H1 (cell line): ENCODE data around the gene OCRL. TPM values are rescaled to one million over a fixed set of nuclear protein-coding genes. Genes with fewer than 3 reads are reported as not detected.

ENCODE experiments used
- CTCF ChIA-PET: fragments of 300-600 bp; sonication (Branson Sonifier 250); formaldehyde crosslinking; loops from one replicate; lab custom pipeline; 2021; ENCODE audit not compliant: partially characterized antibody; lab: Charles Lee
- POLR2A ChIA-PET: fragments of 300-600 bp; sonication (Branson Sonifier 250); formaldehyde crosslinking; loops from one replicate; lab custom pipeline; 2021; ENCODE audit warnings: inconsistent platforms; ENCODE audit not compliant: partially characterized antibody; lab: Charles Lee
- DNase-seq, 2 experiments: peaks; one replicate each; pipeline versions ENCODE4 v3.0.0 to v3.0.0-alpha.2; 2010 to 2022; ENCODE audit warnings: low spot score in 2 of 2, low read depth in 1 of 2, mixed read lengths in 1 of 2
- FAIRE-seq: peaks from 2 replicates; lab custom pipeline; 2011; peaks lifted over from hg19 to GRCh38; lab: Jason Lieb, UNC
- H2AFZ ChIP-seq: 2 replicates; pipeline ENCODE4 v1.8.1; 2012; ENCODE audit warnings: low read length, inconsistent platforms
- H2AK5ac ChIP-seq: 2 replicates; pipeline ENCODE4 v1.6.1; 2013; ENCODE audit warnings: low read depth, low read length
- H2BK120ac ChIP-seq: replicated peaks from 2 replicates; pipeline ENCODE3; 2013; ENCODE audit warnings: low read depth, low read length, inconsistent platforms
- H2BK12ac ChIP-seq: 2 replicates; pipeline ENCODE4 v1.6.1; 2013; ENCODE audit warnings: low read depth, low read length
- H2BK15ac ChIP-seq: 2 replicates; pipeline ENCODE4 v1.6.1; 2013; ENCODE audit warnings: low read length
- H2BK20ac ChIP-seq: 2 replicates; pipeline ENCODE4 v1.6.1; 2013; ENCODE audit warnings: low read length
- H2BK5ac ChIP-seq: 2 replicates; pipeline ENCODE4 v1.6.1; 2013; ENCODE audit warnings: low read depth, low read length
- H3K14ac ChIP-seq: 2 replicates; pipeline ENCODE4 v1.6.1; 2013; ENCODE audit warnings: inconsistent platforms; ENCODE audit not compliant: insufficient read length
- H3K18ac ChIP-seq: 2 replicates; pipeline ENCODE4 v1.6.1; 2013; ENCODE audit warnings: low read length; ENCODE audit errors: extremely low read depth
- H3K23ac ChIP-seq: 2 replicates; pipeline ENCODE4 v1.6.1; 2013; ENCODE audit warnings: inconsistent platforms; ENCODE audit not compliant: insufficient read length
- H3K23me2 ChIP-seq: 2 replicates; pipeline ENCODE4 v1.6.1; 2013; ENCODE audit warnings: low read depth, low read length
- H3K27ac ChIP-seq: 2 replicates; pipeline ENCODE4 v1.6.1; 2011; ENCODE audit warnings: low read depth, low read length, inconsistent platforms
- H3K27me3 ChIP-seq, 4 experiments: replicated peaks in 1 of 4; 1 replicate in 1 of 4; 2 replicates in 3 of 4; pipeline versions ENCODE4 v1.6.1 to v1.8.1; 2011 to 2013; ENCODE audit warnings: low read length in 3 of 4, mild to moderate bottlenecking in 3 of 4, inconsistent platforms in 2 of 4, mixed read lengths in 2 of 4, moderate library complexity in 1 of 4; ENCODE audit not compliant: control insufficient read depth in 3 of 4, insufficient read depth in 3 of 4; ENCODE audit errors: extremely low read depth in 1 of 4
- H3K36me3 ChIP-seq, 4 experiments: 2 replicates each; pipeline versions ENCODE4 v1.6.1 to v1.8.1; 2011 to 2013; ENCODE audit warnings: mild to moderate bottlenecking in 4 of 4, low read length in 3 of 4, moderate library complexity in 2 of 4, control low read depth in 1 of 4, inconsistent platforms in 1 of 4; ENCODE audit not compliant: insufficient read depth in 4 of 4, control insufficient read depth in 2 of 4
- H3K4ac ChIP-seq: replicated peaks from 2 replicates; pipeline ENCODE3; 2013; ENCODE audit warnings: low read length, low read depth, mixed read lengths, inconsistent platforms; ENCODE audit not compliant: insufficient read length
- H3K4me1 ChIP-seq, 4 experiments: replicated peaks in 1 of 4; 1 replicate in 1 of 4; 2 replicates in 3 of 4; pipeline versions ENCODE4 v1.6.1 to v1.8.1; 2011 to 2013; ENCODE audit warnings: low read length in 3 of 4, inconsistent platforms in 2 of 4, mixed read lengths in 1 of 4; ENCODE audit not compliant: insufficient read depth in 4 of 4, control insufficient read depth in 3 of 4
- H3K4me2 ChIP-seq, 2 experiments: 2 replicates each; pipeline versions ENCODE4 v1.6.1 to v1.8.1; 2011 to 2013; ENCODE audit warnings: low read depth in 2 of 2, low read length in 2 of 2, control low read depth in 1 of 2, inconsistent platforms in 1 of 2, mild to moderate bottlenecking in 1 of 2; ENCODE audit not compliant: insufficient read depth in 1 of 2
- H3K4me3 ChIP-seq, 4 experiments: fragments of 200-600, 300-600 bp in 1 of 4; sonication (generic), shearing (Covaris generic), sonication (Bioruptor Twin) in 1 of 4; 2 replicates each; pipeline versions ENCODE4 v1.5.1 to v1.8.1; 2011 to 2016; ENCODE audit warnings: low read length in 4 of 4, low read depth in 3 of 4, control low read depth in 2 of 4, inconsistent platforms in 2 of 4, mild to moderate bottlenecking in 2 of 4, mixed read lengths in 1 of 4, moderate library complexity in 1 of 4; ENCODE audit not compliant: insufficient read depth in 2 of 4; ENCODE audit errors: extremely low read depth in 1 of 4
- H3K56ac ChIP-seq: replicated peaks from 2 replicates; pipeline ENCODE3; 2013; ENCODE audit warnings: low read depth, mild to moderate bottlenecking, mixed read lengths, low read length, inconsistent platforms; ENCODE audit not compliant: insufficient read length
- H3K79me1 ChIP-seq: 2 replicates; pipeline ENCODE4 v1.6.1; 2013; ENCODE audit warnings: low read depth, low read length, control low read depth
- H3K79me2 ChIP-seq, 2 experiments: 2 replicates each; pipeline versions ENCODE4 v1.6.1 to v1.8.1; 2012 to 2013; ENCODE audit warnings: low read length in 2 of 2, mild to moderate bottlenecking in 2 of 2, inconsistent platforms in 1 of 2; ENCODE audit not compliant: insufficient read depth in 2 of 2, control insufficient read depth in 1 of 2
- H3K9ac ChIP-seq, 4 experiments: replicated peaks in 1 of 4; 1 replicate in 1 of 4; 2 replicates in 3 of 4; pipeline versions ENCODE4 v1.6.1 to v1.8.1; 2011 to 2013; ENCODE audit warnings: low read depth in 3 of 4, low read length in 3 of 4, control low read depth in 2 of 4, mild to moderate bottlenecking in 2 of 4, moderate library complexity in 2 of 4, inconsistent platforms in 1 of 4; ENCODE audit errors: extremely low read depth in 1 of 4
- H3K9me3 ChIP-seq, 2 experiments: 2 replicates each; pipeline versions ENCODE4 v1.6.1 to v1.8.1; 2012 to 2013; ENCODE audit warnings: mild to moderate bottlenecking in 2 of 2, moderate library complexity in 2 of 2, control low read depth in 1 of 2, inconsistent platforms in 1 of 2, low read depth in 1 of 2, low read length in 1 of 2, mixed read lengths in 1 of 2; ENCODE audit not compliant: insufficient read depth in 2 of 2
- H4K20me1 ChIP-seq, 2 experiments: replicated peaks in 1 of 2; 2 replicates each; pipeline versions ENCODE3 to v1.8.1; 2011 to 2013; ENCODE audit warnings: inconsistent platforms in 2 of 2, low read length in 2 of 2, mild to moderate bottlenecking in 1 of 2; ENCODE audit not compliant: insufficient read depth in 2 of 2, control insufficient read depth in 1 of 2
- H4K5ac ChIP-seq: 2 replicates; pipeline ENCODE4 v1.6.1; 2013; ENCODE audit warnings: low read length, low read depth, mixed read lengths, inconsistent platforms; ENCODE audit not compliant: insufficient read length
- H4K8ac ChIP-seq: 2 replicates; pipeline ENCODE4 v1.8.0; 2013; ENCODE audit warnings: mild to moderate bottlenecking, moderate library complexity, low read length, inconsistent platforms; ENCODE audit not compliant: insufficient read depth; ENCODE audit errors: extremely low read depth
- H4K91ac ChIP-seq: replicated peaks from 2 replicates; pipeline ENCODE3; 2013; ENCODE audit warnings: low read length, mixed read lengths, inconsistent platforms; ENCODE audit not compliant: insufficient read length
- BACH1 ChIP-seq: IDR thresholded peaks from 2 replicates; pipeline ENCODE4 v1.6.1; 2012; ENCODE audit warnings: low read length, improper control_type of control experiment
- BRCA1 ChIP-seq: IDR thresholded peaks from 2 replicates; pipeline ENCODE4 v1.6.1; 2012; ENCODE audit warnings: low read depth, low read length, improper control_type of control experiment
- CHD1 ChIP-seq: IDR thresholded peaks from 2 replicates; pipeline ENCODE4 v1.6.1; 2012; ENCODE audit warnings: low read depth, low read length, improper control_type of control experiment
- CHD2 ChIP-seq: IDR thresholded peaks from 2 replicates; pipeline ENCODE4 v1.6.1; 2012; ENCODE audit warnings: low read length, improper control_type of control experiment
- JUND ChIP-seq: IDR thresholded peaks from 2 replicates; pipeline ENCODE4 v1.6.1; 2011; ENCODE audit warnings: mild to moderate bottlenecking, improper control_type of control experiment, low read length
- KDM1A ChIP-seq: fragments of 200-600, 300-600 bp; sonication (generic); IDR thresholded peaks from 2 replicates; pipeline ENCODE4 v1.7.1; 2016; ENCODE audit warnings: mild to moderate bottlenecking, low read length, borderline replicate concordance
- PHF8 ChIP-seq: fragments of 200-600 bp; sonication (generic); conservative IDR thresholded peaks from 2 replicates; pipeline ENCODE4 v1.7.1; 2012; ENCODE audit warnings: low read depth, mild to moderate bottlenecking, inconsistent platforms, low read length, moderate library complexity
- POU5F1 ChIP-seq: IDR thresholded peaks from 2 replicates; pipeline ENCODE4 v1.6.1; 2011; ENCODE audit warnings: low read depth, mild to moderate bottlenecking, low read length, moderate library complexity
- RNF2 ChIP-seq: fragments of 200-900, 300-1000 bp; sonication (generic); IDR thresholded peaks from 2 replicates; pipeline ENCODE4 v1.7.1; 2016; ENCODE audit warnings: borderline replicate concordance, low read depth, mild to moderate bottlenecking, antibody characterized with exemption, low read length; ENCODE audit not compliant: poor library complexity, severe bottlenecking; ENCODE audit errors: missing control alignments
- SIX5 ChIP-seq: IDR thresholded peaks from 2 replicates; pipeline ENCODE4 v1.6.1; 2011; ENCODE audit warnings: mild to moderate bottlenecking, low read depth, low read length
- SRF ChIP-seq: IDR thresholded peaks from 2 replicates; pipeline ENCODE4 v1.6.1; 2011; ENCODE audit warnings: mild to moderate bottlenecking, low read depth, low read length, moderate library complexity
- TAF1 ChIP-seq: IDR thresholded peaks from 2 replicates; pipeline ENCODE4 v1.6.1; 2011; ENCODE audit warnings: mild to moderate bottlenecking, low read depth, low read length
- TAF7 ChIP-seq: optimal IDR thresholded peaks from 2 replicates; pipeline ENCODE3; 2011; ENCODE audit warnings: low read depth, mild to moderate bottlenecking, inconsistent platforms, low read length, moderate library complexity, borderline replicate concordance
- TEAD4 ChIP-seq: IDR thresholded peaks from 2 replicates; pipeline ENCODE4 v1.6.1; 2012; ENCODE audit warnings: low read depth, low read length, inconsistent platforms, mixed read lengths
- YY1 ChIP-seq: IDR thresholded peaks from 2 replicates; pipeline ENCODE4 v1.6.1; 2011; ENCODE audit warnings: low read depth, mild to moderate bottlenecking, low read length
- WGBS, 2 experiments: shearing (Covaris generic) in 1 of 2; methylation state at CpG; one replicate each; pipeline versions ENCODE4 v1.1.6 to v1.1.7; 2013 to 2015; ENCODE audit warnings: low lambda C conversion rate in 2 of 2, mixed read lengths in 2 of 2, inconsistent platforms in 1 of 2, low coverage in 1 of 2, missing lambda C conversion rate in 1 of 2; ENCODE audit not compliant: insufficient replicate concordance in 2 of 2, insufficient coverage in 1 of 2, insufficient read length in 1 of 2; ENCODE audit errors: extremely low coverage in 1 of 2, missing lambda C conversion rate in 1 of 2; 5-methylcytosine and 5-hydroxymethylcytosine counted together
- polyA plus RNA-seq, 7 experiments: library from polyadenylated mRNA; depleted of rRNA in 3 of 7; stranded (reverse) in 5 of 7; unstranded in 2 of 7; fragments of >200 nt in 5 of 7; fragments of 200-250 nt in 2 of 7; gene quantifications; 1 replicate in 5 of 7; 2 replicates in 1 of 7; 4 replicates in 1 of 7; pipeline versions ENCODE4 v1.2.1 to v1.2.3, GENCODE V29; 2011 to 2013; ENCODE audit warnings: missing spikeins in 2 of 7, mixed read lengths in 2 of 7
- total RNA-seq: library from RNA; stranded (reverse); fragmentation: NEBNext Ultra II Directional; extraction: Animal tissue kit (Norgen Biotek cat#: 25700); gene quantifications from 2 replicates; pipeline ENCODE4 v1.2.1, GENCODE V29; 2021

The OCRL gene
- total and polyA plus RNA-seq, 2 of the 8 experiments (the other 6 are each of a cell fraction or from before 2014, with no cell fraction given): 12.7 to 15.1 TPM

DNA sequence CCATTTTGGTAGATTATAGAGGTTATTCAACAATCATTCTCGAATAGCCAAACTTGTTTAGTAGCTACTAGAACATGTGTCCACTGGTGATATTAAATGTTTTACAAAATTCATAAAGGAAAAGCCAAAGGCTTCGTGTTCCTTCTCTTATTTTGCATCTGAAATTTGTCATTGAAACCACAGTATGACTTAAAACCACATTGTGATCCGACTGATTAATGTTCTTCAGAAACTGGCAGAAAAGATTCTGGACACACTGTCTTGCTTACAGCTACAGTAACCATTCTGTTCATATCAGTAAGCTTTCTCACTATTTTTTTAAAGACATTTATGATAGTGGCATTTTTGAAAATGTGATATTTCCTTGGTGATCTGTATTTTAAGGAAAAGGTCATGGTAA is 14.2 kb upstream of the OCRL start:
- Histone ChIP-seq H2AK5ac (no peak overlapping the region), H2BK120ac (no peak overlapping the region), H3K79me2 (peaks cover 3 to 13% of the 10 kb centered on the region in 2 experiments; a peak in 3 of 4 replicates), H2BK20ac (no peak overlapping the region), H4K91ac (no peak overlapping the region), H3K4me3 (no peak overlapping the region), H4K8ac (no peak overlapping the region), H2BK5ac (no peak overlapping the region), H3K27ac (no peak overlapping the region), H3K27me3 (no peaks in the 10 kb centered on the region), H3K79me1 (no peaks in the 10 kb centered on the region), H3K23me2 (no peaks in the 10 kb centered on the region), H2BK12ac (no peak overlapping the region), H2BK15ac (no peak overlapping the region), H3K4ac (no peak overlapping the region), H3K56ac (no peak overlapping the region), H3K23ac (no peak overlapping the region), H4K5ac (no peak overlapping the region), H4K20me1 (no peaks in the 10 kb centered on the region), H3K9ac (no peak overlapping the region), H3K4me2 (no peak overlapping the region), H2AFZ (no peak overlapping the region), H3K4me1 (no peaks in the 10 kb centered on the region; a peak in 1 of 7 replicates), H3K36me3 (no peaks in the 10 kb centered on the region), H3K18ac (no peak overlapping the region), H3K14ac (no peak overlapping the region), H3K9me3 (no peaks in the 10 kb centered on the region)
- WGBS, 2 experiments: 90% methylated on average over 3 of the region's 3 CpGs; no CpG with 5 or more reads in 1 of the 2 experiments
- no peak for FAIRE-seq
- ChIA-PET POLR2A (no interaction called here), CTCF (interaction anchor here (1.5 kb wide), 1 partner anchor 9 kb away, joined by 3 read pairs; no protein-coding TSS in a partner anchor)
- DNase-seq: no peak
- TF ChIP-seq CHD2 (no peak), JUND (no peak), TAF7 (no peak), PHF8 (no peak), POU5F1 (no peak), BRCA1 (no peak), YY1 (no peak), SRF (no peak), RNF2 (no peak), TEAD4 (no peak), CHD1 (no peak), SIX5 (no peak), TAF1 (no peak), BACH1 (no peak), KDM1A (no peak)
